H9 (cell line): ENCODE results near the gene ZNF576. TPM values are rescaled to one million over a fixed set of nuclear protein-coding genes. Genes with fewer than 3 reads are reported as not detected.

Experiments used
- DNase-seq: peaks from one replicate; pipeline ENCODE4 v3.0.0-alpha.2; 2017
- H2AFZ ChIP-seq: one replicate; pipeline ENCODE4 v1.6.1; 2013; ENCODE audit warnings: mild to moderate bottlenecking, low read length, control low read depth, moderate library complexity
- H2AK5ac ChIP-seq: 2 replicates; pipeline ENCODE4 v1.6.1; 2013; ENCODE audit warnings: low read length, control low read depth, mixed read lengths; ENCODE audit not compliant: insufficient read length
- H2BK120ac ChIP-seq: one replicate; pipeline ENCODE4 v1.6.1; 2013; ENCODE audit warnings: low read depth, mild to moderate bottlenecking, low read length, control low read depth, inconsistent platforms; ENCODE audit not compliant: poor library complexity, severe bottlenecking
- H2BK12ac ChIP-seq: 2 replicates; pipeline ENCODE4 v1.6.1; 2013; ENCODE audit warnings: low read length, control low read depth, mixed read lengths, low read depth; ENCODE audit not compliant: insufficient read length
- H2BK15ac ChIP-seq: 2 replicates; pipeline ENCODE4 v1.6.1; 2013; ENCODE audit warnings: low read depth, low read length, control low read depth
- H2BK20ac ChIP-seq: one replicate; pipeline ENCODE4 v1.6.1; 2013; ENCODE audit warnings: low read depth, mild to moderate bottlenecking, low read length, control low read depth, inconsistent platforms; ENCODE audit not compliant: poor library complexity, severe bottlenecking
- H2BK5ac ChIP-seq: 2 replicates; pipeline ENCODE4 v1.6.1; 2013; ENCODE audit warnings: low read length, control low read depth, mixed read lengths; ENCODE audit not compliant: insufficient read length
- H3K14ac ChIP-seq: 2 replicates; pipeline ENCODE4 v1.6.1; 2013; ENCODE audit warnings: low read length, control low read depth; ENCODE audit not compliant: insufficient read depth
- H3K18ac ChIP-seq: 2 replicates; pipeline ENCODE4 v1.6.1; 2013; ENCODE audit warnings: low read depth, mild to moderate bottlenecking, mixed read lengths, low read length, control low read depth; ENCODE audit not compliant: insufficient read length
- H3K23ac ChIP-seq: 2 replicates; pipeline ENCODE4 v1.6.1; 2013; ENCODE audit warnings: low read length, control low read depth, mixed read lengths, low read depth; ENCODE audit not compliant: insufficient read length
- H3K23me2 ChIP-seq: 2 replicates; pipeline ENCODE4 v1.6.1; 2013; ENCODE audit warnings: low read depth, mild to moderate bottlenecking, mixed read lengths, low read length, control low read depth; ENCODE audit not compliant: insufficient read length, poor library complexity, severe bottlenecking
- H3K27ac ChIP-seq: 2 replicates; pipeline ENCODE4 v1.5.1; 2013; ENCODE audit warnings: low read length, control low read depth, mixed read lengths, low read depth; ENCODE audit not compliant: insufficient read length
- H3K27me3 ChIP-seq: 2 replicates; pipeline ENCODE4 v1.6.1; 2013; ENCODE audit warnings: low read length, control low read depth, inconsistent platforms; ENCODE audit not compliant: insufficient read depth
- H3K4ac ChIP-seq: 2 replicates; pipeline ENCODE4 v1.6.1; 2013; ENCODE audit warnings: low read depth, mild to moderate bottlenecking, control low read depth, inconsistent platforms, low read length, moderate library complexity
- H3K4me1 ChIP-seq: 2 replicates; pipeline ENCODE4 v1.6.1; 2013; ENCODE audit warnings: low read length, control low read depth, inconsistent platforms; ENCODE audit not compliant: insufficient read depth
- H3K4me2 ChIP-seq: 2 replicates; pipeline ENCODE4 v1.6.1; 2013; ENCODE audit warnings: low read length, control low read depth, mixed read lengths; ENCODE audit not compliant: insufficient read length, insufficient read depth
- H3K56ac ChIP-seq: 2 replicates; pipeline ENCODE4 v1.6.1; 2013; ENCODE audit warnings: low read depth, mild to moderate bottlenecking, mixed read lengths, low read length, control low read depth; ENCODE audit not compliant: insufficient read length
- H3K79me1 ChIP-seq: 2 replicates; pipeline ENCODE4 v1.6.1; 2013; ENCODE audit warnings: low read depth, mild to moderate bottlenecking, moderate library complexity, low read length, control low read depth, inconsistent platforms; ENCODE audit not compliant: insufficient read depth, poor library complexity, severe bottlenecking
- H3K79me2 ChIP-seq: 2 replicates; pipeline ENCODE4 v1.6.1; 2013; ENCODE audit warnings: low read length, control low read depth, inconsistent platforms; ENCODE audit not compliant: insufficient read depth
- H3K9ac ChIP-seq: 2 replicates; pipeline ENCODE4 v1.6.1; 2013; ENCODE audit warnings: low read length, control low read depth, mixed read lengths; ENCODE audit not compliant: insufficient read length; ENCODE audit errors: extremely low read depth
- H3K9me3 ChIP-seq: one replicate; pipeline ENCODE4 v1.6.1; 2013; ENCODE audit warnings: low read depth, low read length, inconsistent platforms; ENCODE audit not compliant: control insufficient read depth
- H3T11ph ChIP-seq: one replicate; pipeline ENCODE4 v1.6.1; 2013; ENCODE audit warnings: mild to moderate bottlenecking, low read length, control low read depth, inconsistent platforms
- H4K20me1 ChIP-seq: one replicate; pipeline ENCODE4 v1.6.1; 2013; ENCODE audit not compliant: control insufficient read depth, insufficient read length, insufficient read depth
- H4K5ac ChIP-seq: 2 replicates; pipeline ENCODE4 v1.6.1; 2013; ENCODE audit warnings: low read depth, mild to moderate bottlenecking, mixed read lengths, low read length, control low read depth; ENCODE audit not compliant: insufficient read length
- H4K8ac ChIP-seq: replicated peaks from 2 replicates; pipeline ENCODE4 v1.6.1; 2013; ENCODE audit warnings: low read length, control low read depth, mixed read lengths, low read depth; ENCODE audit not compliant: insufficient read length
- H4K91ac ChIP-seq: 2 replicates; pipeline ENCODE4 v1.6.1; 2013; ENCODE audit warnings: low read depth, mild to moderate bottlenecking, moderate library complexity, mixed read lengths, low read length, control low read depth; ENCODE audit not compliant: insufficient read length
- H3K27ac Mint-ChIP-seq, 3 experiments: 2 replicates in 2 of 3; 3 replicates in 1 of 3; pipeline ENCODE4 v1.8.0; 2020 to 2021; ENCODE audit warnings: mixed read lengths in 3 of 3, mild to moderate bottlenecking in 1 of 3, moderate library complexity in 1 of 3
- H3K27me3 Mint-ChIP-seq: 2 replicates; pipeline ENCODE4 v1.8.0; 2021; ENCODE audit warnings: low read depth, mild to moderate bottlenecking, moderate library complexity, mixed read lengths
- H3K36me3 Mint-ChIP-seq, 3 experiments: 2 replicates in 2 of 3; 3 replicates in 1 of 3; pipeline ENCODE4 v1.8.0; 2020 to 2021; ENCODE audit warnings: low read depth in 3 of 3, mixed read lengths in 3 of 3; ENCODE audit not compliant: insufficient read depth in 1 of 3
- H3K4me1 Mint-ChIP-seq, 2 experiments: 2 replicates each; pipeline ENCODE4 v1.8.0; 2020; ENCODE audit warnings: mixed read lengths in 2 of 2
- H3K4me3 Mint-ChIP-seq, 2 experiments: 2 replicates in 1 of 2; 3 replicates in 1 of 2; pipeline ENCODE4 v1.8.0; 2020 to 2021; ENCODE audit warnings: mild to moderate bottlenecking in 2 of 2, mixed read lengths in 2 of 2, moderate library complexity in 1 of 2
- H3K9me3 Mint-ChIP-seq, 2 experiments: 2 replicates in 1 of 2; 3 replicates in 1 of 2; pipeline ENCODE4 v1.8.0; 2020; ENCODE audit warnings: mild to moderate bottlenecking in 2 of 2, mixed read lengths in 2 of 2, moderate library complexity in 1 of 2
- CTCF ChIP-seq: fragments of 200-600 bp; sonication (generic); conservative IDR thresholded peaks from 3 replicates; pipeline ENCODE4 v1.8.0; 2021; ENCODE audit warnings: antibody characterized with exemption, mild to moderate bottlenecking
- WGBS: extraction: QIAGEN DNeasy Blood & Tissue Kit; methylation state at CpG from one replicate; pipeline ENCODE4 v1.1.7; 2013; ENCODE audit warnings: missing lambda C conversion rate, low lambda C conversion rate, mixed read lengths; ENCODE audit not compliant: insufficient read length; ENCODE audit errors: extremely low coverage; 5-methylcytosine and 5-hydroxymethylcytosine counted together
- total RNA-seq: library from RNA; stranded (reverse); gene quantifications from 2 replicates; pipeline ENCODE4 v1.2.1, GENCODE V29; 2021

ZNF576 gene
- total RNA-seq, 1 experiment from 2014 or later, result 19.7 TPM

GRCh38 chr19:43605875-43606568 lies 9.6 kb downstream of the ZNF576 start:
- Histone ChIP-seq H4K91ac (no peak overlapping the region), H3K14ac (no peak overlapping the region), H2BK120ac (no peak overlapping the region), H4K20me1 (no peaks in the 10 kb centered on the region), H3K56ac (no peak overlapping the region), H2BK15ac (no peak overlapping the region), H3K18ac (no peak overlapping the region), H3K23me2 (no peaks in the 10 kb centered on the region), H4K8ac (no peak overlapping the region), H3K79me1 (no peaks in the 10 kb centered on the region), H2BK5ac (no peak overlapping the region), H3K79me2 (no peaks in the 10 kb centered on the region), H3K9me3 (no peaks in the 10 kb centered on the region), H3K23ac (no peak overlapping the region), H3K4ac (no peak overlapping the region), H4K5ac (no peak overlapping the region), H3K9ac (no peak overlapping the region), H3K4me1 (no peaks in the 10 kb centered on the region), H2BK12ac (no peak overlapping the region), H2AK5ac (no peak overlapping the region), H3K4me2 (no peak overlapping the region), H2AFZ (no peak overlapping the region), H2BK20ac (no peak overlapping the region), H3K27me3 (no peaks in the 10 kb centered on the region), H3K27ac (no peak overlapping the region), H3T11ph (no peak overlapping the region)
- no peak for TF ChIP-seq CTCF
- DNase-seq, result no peak
- Mint-ChIP-seq H3K36me3 (peaks cover 8 to 23% (median 19%) of the 10 kb centered on the region in 3 experiments; a peak in 6 of 7 replicates), H3K4me3 (no peak overlapping the region), H3K27ac (no peak overlapping the region), H3K9me3 (no peaks in the 10 kb centered on the region), H3K4me1 (peaks cover 6% of the 10 kb centered on the region in 2 experiments), H3K27me3 (no peaks in the 10 kb centered on the region)
- no CpG with 5 or more reads among the region's 7 CpGs for WGBS
